SU-DHL-6 (cell line): ENCODE measurements around the gene MICAL2.

Experiments used
- H2AFZ ChIP-seq: fragments of 200-600 bp; sonication (generic); 2 replicates; pipeline ENCODE4 v1.6.1; 2014; ENCODE audit warnings: low read depth, mild to moderate bottlenecking, moderate library complexity, mixed read lengths, antibody characterized with exemption, low read length; ENCODE audit not compliant: severe bottlenecking
- H3F3A ChIP-seq: fragments of 200-600 bp; shearing (Covaris generic); 2 replicates; pipeline ENCODE4 v1.6.0; 2016; ENCODE audit warnings: antibody characterized with exemption, mild to moderate bottlenecking; ENCODE audit not compliant: insufficient read depth
- H3K27ac ChIP-seq: fragments of 200-600 bp; sonication (generic); 2 replicates; pipeline ENCODE4 v1.5.1; 2016; ENCODE audit warnings: low read depth, mild to moderate bottlenecking, low read length, moderate library complexity, mixed read lengths
- H3K27me3 ChIP-seq: fragments of 200-600 bp; sonication (generic), shearing (Covaris generic); 2 replicates; pipeline ENCODE4 v1.6.0; 2014; ENCODE audit warnings: mild to moderate bottlenecking, low read length
- H3K36me3 ChIP-seq: fragments of 200-600 bp; sonication (generic); 2 replicates; pipeline ENCODE4 v1.6.1; 2014; ENCODE audit warnings: mild to moderate bottlenecking, low read length, mixed read lengths
- H3K4me2 ChIP-seq: fragments of 300-600, 200-600 bp; shearing (Covaris generic), sonication (generic); 2 replicates; pipeline ENCODE4 v1.6.0; 2014; ENCODE audit warnings: low read length, low read depth, mild to moderate bottlenecking; ENCODE audit not compliant: poor library complexity, severe bottlenecking
- H3K4me3 ChIP-seq: fragments of 200-600 bp; sonication (generic); 2 replicates; pipeline ENCODE4 v1.5.1; 2014; ENCODE audit warnings: antibody characterized with exemption, low read length, mild to moderate bottlenecking, mixed read lengths; ENCODE audit not compliant: insufficient read depth, poor library complexity, severe bottlenecking
- H3K79me2 ChIP-seq: fragments of 200-600 bp; sonication (generic); 2 replicates; pipeline ENCODE4 v1.6.1; 2014; ENCODE audit warnings: mild to moderate bottlenecking, low read length, moderate library complexity; ENCODE audit not compliant: insufficient read depth
- H3K9ac ChIP-seq: fragments of 200-600 bp; sonication (generic); 2 replicates; pipeline ENCODE4 v1.7.0; 2014; ENCODE audit warnings: mild to moderate bottlenecking, low read length
- H3K9me2 ChIP-seq: fragments of 200-600 bp; sonication (generic); replicated peaks from 2 replicates; pipeline ENCODE4 v1.6.1; 2014; ENCODE audit warnings: low read length; ENCODE audit not compliant: insufficient read depth
- H3K9me3 ChIP-seq: fragments of 200-600 bp; sonication (generic); 2 replicates; pipeline ENCODE4 v1.6.1; 2014; ENCODE audit warnings: low read length, mixed read lengths; ENCODE audit not compliant: insufficient read depth
- H4K20me1 ChIP-seq: fragments of 200-600 bp; sonication (generic); 2 replicates; pipeline ENCODE4 v1.6.1; 2014; ENCODE audit warnings: low read depth, mild to moderate bottlenecking, antibody characterized with exemption, low read length, moderate library complexity, mixed read lengths
- CTCF ChIP-seq: fragments of 200-600 bp; sonication (generic); IDR thresholded peaks from one replicate; pipeline ENCODE4 v1.5.1; 2017; ENCODE audit warnings: antibody characterized with exemption, mild to moderate bottlenecking, low read length, moderate library complexity; ENCODE audit not compliant: insufficient read depth, poor library complexity, severe bottlenecking
- EZH2phosphoT487 ChIP-seq: fragments of 200-600 bp; sonication (generic), shearing (Covaris generic); conservative IDR thresholded peaks from 2 replicates; pipeline ENCODE4 v1.6.1; 2018; ENCODE audit warnings: mild to moderate bottlenecking, antibody characterized with exemption, low read length, moderate library complexity, mixed read lengths

MICAL2 gene

DNA sequence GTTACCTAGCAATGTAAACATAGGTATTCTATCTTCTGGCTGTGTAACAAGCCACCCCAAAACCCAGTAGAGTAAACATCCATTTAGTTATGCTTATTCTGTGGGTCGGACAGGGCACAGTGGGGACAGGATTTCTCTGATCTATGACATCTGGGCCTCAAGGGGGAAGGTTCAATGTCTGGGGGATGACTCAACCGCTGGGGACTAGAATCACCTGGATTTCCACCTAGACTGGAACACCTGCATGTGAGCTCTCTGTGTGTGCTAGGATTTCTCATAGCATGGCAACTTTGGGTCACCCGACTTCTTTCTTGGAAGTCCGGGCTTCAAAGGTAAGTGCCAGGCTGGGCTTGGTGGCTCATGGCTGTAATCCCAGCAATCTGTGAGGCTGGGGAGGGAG lies 36.5 kb upstream of the MICAL2 start:
- H3K4me2 ChIP-seq = no peak overlapping the region
- no peak overlapping the region for H3K4me3 ChIP-seq
- H3K27me3 ChIP-seq = no peaks in the 10 kb centered on the region
- H3F3A ChIP-seq = no peaks in the 10 kb centered on the region
- H3K9me2 ChIP-seq = no peaks in the 10 kb centered on the region
- no peak overlapping the region for H2AFZ ChIP-seq
- no peaks in the 10 kb centered on the region for H4K20me1 ChIP-seq
- H3K9ac ChIP-seq = no peak overlapping the region
- no peaks in the 10 kb centered on the region for H3K79me2 ChIP-seq
- no peaks in the 10 kb centered on the region for H3K36me3 ChIP-seq
- no peaks in the 10 kb centered on the region for H3K9me3 ChIP-seq
- TF ChIP-seq EZH2phosphoT487 (no peak), CTCF (no peak)
- H3K27ac ChIP-seq = no peak overlapping the region

DNA sequence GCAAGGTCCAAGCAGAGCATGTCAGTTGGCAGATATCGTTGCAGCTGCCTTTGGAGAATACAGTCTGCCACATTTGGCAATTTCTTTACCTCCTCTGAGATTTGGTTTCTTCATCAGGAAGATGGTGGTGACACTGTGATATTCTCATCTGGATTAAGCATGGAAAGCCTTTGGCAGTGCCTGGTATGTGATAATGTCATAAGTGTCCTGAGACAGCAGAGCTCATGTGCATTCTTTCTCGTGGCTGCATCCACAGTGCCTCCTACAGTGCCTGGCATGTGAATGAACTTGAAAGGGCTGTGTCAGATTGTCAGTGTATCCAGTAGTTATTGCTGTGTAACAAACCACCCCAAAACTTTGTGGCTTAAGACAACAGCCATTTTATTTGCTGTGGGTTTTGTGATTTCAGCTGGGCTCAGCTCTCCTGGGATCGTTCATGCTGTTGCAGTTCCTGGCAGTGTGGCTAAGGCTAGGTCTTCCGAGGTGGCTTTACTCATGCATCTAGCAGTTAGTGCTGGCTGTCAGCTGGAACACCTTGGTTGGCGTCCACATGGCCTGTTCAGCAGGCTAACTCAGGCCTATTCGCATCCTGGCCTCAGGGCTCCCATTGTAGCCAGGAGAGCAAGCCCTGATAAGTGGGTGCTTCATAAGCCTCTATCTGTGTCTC lies 35.7 kb upstream of the MICAL2 start:
- Histone ChIP-seq H4K20me1 (no peaks in the 10 kb centered on the region), H3K27me3 (no peaks in the 10 kb centered on the region), H3K4me3 (no peak overlapping the region), H3K79me2 (no peaks in the 10 kb centered on the region), H3K9me3 (no peaks in the 10 kb centered on the region), H2AFZ (no peak overlapping the region), H3F3A (no peaks in the 10 kb centered on the region), H3K27ac (no peak overlapping the region), H3K36me3 (no peaks in the 10 kb centered on the region), H3K4me2 (no peak overlapping the region), H3K9ac (no peak overlapping the region), H3K9me2 (no peaks in the 10 kb centered on the region)
- TF ChIP-seq CTCF = no peak
- no peak for TF ChIP-seq EZH2phosphoT487

GRCh38 chr11:12075291-12075690 lies 35.1 kb upstream of the MICAL2 start:
- Histone ChIP-seq H3K9me3 (no peaks in the 10 kb centered on the region), H3K9me2 (no peaks in the 10 kb centered on the region), H3K36me3 (no peaks in the 10 kb centered on the region), H4K20me1 (no peaks in the 10 kb centered on the region), H3K27ac (no peak overlapping the region), H3K79me2 (no peaks in the 10 kb centered on the region), H3K27me3 (no peaks in the 10 kb centered on the region), H3K4me3 (no peak overlapping the region), H3K9ac (no peak overlapping the region), H3K4me2 (no peak overlapping the region), H2AFZ (no peak overlapping the region), H3F3A (no peaks in the 10 kb centered on the region)
- TF ChIP-seq EZH2phosphoT487 (no peak), CTCF (no peak)
